HG03108 (cell line): ENCODE results near the gene EYA4.

Experiments used
- ATAC-seq: cut with Tn5 transposase; IDR thresholded peaks from one replicate; pipeline ENCODE4 v1.9.1; 2021; ENCODE audit warnings: moderate library complexity; ENCODE audit not compliant: unreplicated experiment

The EYA4 gene

DNA sequence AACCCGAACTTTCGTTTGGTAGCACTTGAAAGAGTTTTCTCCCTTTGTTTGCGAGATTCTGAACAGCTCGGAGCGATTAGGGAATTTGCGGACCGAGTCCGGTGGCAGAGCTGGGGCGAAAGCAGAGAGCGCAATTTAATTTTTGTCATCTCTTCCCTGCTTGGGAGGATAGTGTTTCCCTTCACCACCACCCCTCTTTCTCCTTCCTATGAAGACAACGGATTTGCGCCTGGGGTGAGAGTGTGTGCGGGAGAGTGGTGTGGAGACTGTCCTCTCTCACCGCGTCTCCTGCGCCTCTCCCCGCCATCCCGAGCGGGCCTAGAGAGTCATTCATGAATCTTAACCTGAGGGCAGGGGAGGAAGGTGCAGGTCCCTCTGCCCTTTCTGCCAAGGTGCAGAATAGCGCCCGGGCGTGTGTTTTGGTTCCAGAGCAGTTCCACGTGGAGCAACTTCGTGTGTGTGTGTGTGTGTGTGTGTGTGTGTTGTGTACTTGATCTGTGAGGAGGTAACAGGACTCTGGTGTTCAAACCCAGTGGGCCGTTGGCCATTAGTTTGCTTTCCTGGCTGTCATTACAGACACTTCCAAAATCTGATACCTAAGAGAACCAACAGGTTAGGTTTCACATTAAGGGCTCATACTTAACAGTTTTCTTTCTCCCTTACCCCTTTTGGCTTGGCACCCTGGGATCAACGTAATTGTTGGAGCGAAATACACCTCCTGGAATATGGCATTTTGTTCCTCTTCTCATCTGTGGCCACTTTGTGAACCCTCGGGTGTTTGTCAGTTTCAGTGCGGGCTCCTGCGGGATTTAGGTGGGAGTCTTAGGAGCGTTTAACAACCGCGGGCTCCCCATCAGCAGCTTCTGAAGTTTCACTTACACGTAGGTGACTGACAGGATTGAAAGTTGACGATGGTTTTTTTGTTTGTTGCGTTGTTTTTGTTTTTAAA, 1.8 kb downstream of the EYA4 start:
- ATAC-seq = no peak

DNA sequence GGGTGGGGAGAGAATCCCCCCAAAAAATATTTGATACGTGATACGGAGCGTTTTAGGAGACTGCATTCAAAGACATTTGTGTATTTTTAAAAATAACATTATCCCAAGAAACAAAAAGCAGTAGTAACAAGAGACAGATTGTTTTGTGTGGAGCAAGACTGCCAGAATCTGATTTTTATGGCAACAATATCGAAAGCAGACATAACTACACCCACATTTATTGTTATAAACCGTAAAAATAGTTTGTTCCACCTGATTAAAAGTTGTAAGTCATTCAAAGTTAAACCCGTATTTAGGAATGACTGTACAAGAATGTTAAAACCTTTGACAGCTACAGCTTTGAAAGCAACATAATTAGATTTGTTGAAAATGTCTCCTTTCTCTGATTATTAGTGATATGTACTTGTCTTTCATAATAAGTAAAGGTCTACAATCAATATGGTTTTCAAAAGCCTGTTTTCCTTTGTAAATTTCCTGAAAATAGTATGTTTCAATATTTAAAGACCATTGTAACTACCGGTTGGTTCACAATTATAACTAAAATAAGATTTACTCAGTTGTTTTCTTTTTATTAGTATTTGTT, 2.7 kb downstream of the EYA4 start:
- ATAC-seq = no peak

DNA sequence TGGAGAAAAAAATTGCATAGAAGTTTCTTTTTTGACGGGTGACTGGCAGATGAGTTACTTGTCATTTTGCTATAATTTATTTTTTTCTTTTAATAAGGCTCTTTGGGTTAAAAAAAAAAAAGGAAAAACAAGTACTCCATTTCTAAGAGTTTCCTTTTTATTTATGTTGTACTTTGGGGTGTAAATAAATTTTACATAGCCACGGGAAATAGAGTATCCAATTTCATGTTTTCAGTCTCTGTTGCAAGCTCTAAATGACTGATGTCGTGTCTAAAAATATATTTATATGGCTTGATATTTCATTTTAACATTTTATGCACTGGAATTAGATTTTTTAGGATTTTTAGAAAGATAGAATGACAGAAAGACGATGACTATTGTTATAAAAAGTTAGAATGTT, 3.4 kb downstream of the EYA4 start:
- ATAC-seq = no peak

DNA sequence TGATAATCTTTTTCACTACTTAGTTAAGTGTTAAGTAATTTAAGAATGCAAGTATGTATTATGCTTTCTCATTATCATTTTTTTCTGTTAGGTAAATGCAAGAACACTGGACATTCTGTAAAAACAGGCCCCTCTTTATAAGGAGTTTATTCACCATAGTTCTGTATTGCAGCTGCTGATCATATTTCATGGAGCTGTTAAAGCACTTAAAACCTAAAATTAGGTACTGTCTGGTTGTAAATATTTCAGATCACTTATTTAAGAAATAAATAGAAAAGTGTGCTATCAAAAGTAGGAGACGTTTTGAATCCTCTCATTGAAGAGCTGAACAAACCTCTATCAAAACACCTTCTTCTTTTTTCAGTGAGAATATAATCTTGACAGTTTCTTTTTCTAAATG, 3.9 kb downstream of the EYA4 start:
- ATAC-seq = no peak

DNA sequence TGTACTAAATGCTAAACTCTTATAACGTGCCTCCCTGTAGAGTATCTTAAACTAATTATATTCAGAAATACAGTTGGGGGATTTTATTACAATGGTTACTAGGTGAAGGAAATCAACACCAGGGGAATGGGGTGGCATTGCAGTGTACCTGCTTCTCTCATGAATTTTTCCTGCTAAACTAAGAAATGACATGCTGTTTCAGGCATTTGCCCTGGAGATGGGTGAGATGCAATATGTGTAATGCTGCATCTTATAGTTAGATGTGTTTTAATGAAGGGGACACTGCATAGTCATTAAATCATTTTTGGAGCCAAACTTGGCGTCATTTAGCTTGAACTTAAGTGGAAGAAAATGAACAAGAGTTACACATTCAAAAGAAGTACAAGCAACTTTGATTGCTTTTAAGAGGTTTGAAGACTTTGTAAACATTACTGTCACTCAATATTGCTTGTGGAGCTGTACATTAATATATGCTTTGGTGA, 4.3 kb downstream of the EYA4 start:
- ATAC-seq = no peak

DNA sequence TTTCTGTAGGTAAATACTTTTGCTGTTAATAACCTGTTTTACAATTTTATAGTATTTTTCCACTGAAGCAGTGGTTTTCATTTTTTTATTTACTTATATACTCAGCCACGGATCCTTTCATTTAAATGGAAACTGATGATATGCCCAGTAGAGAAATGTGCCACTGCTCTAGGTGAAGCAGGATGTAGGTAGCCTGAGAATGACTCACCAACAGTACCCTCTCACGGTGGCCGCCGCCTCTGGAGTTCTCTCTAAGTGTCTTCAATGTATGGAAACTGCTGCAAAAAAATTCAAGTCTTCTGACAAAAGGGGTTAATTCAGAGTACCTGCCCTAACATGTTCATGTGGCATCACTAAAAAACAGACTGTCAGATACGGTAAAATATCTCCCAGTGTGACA, 6.4 kb downstream of the EYA4 start:
- ATAC-seq = no peak

DNA sequence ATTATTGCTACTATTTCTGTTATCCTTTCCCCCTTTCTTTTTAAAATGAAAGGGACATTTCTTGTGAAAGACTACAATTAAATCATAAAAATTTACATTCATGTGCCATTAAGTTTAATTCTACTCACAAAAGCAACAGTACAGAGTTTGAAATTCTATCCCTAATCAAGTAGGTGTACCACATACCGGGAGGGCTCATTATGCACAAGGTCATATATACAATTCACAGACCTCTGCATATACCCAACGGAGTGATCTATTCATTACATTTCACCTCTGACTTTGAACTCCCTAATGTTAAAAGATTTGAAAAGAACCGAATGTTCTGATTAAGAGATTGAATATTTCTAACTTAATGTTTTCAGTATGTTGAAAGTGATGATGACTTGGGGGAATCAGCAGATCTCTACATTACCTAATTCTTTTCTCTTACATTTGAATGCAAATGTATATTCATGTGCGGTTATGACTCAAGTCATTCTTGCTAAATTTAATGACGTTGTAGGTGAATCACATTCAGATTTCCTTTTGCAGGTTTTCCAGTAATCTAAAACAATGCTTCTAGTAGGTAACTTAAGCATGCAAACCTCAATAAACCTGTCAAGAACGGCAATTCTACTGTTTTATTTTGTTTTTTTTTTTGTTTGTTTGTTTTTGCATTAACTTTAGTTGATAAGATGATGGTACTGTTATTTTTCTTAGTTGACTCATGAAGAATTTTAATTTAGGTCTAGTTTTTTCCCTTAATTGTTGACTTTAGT, 7.3 kb downstream of the EYA4 start:
- no peak for ATAC-seq

DNA sequence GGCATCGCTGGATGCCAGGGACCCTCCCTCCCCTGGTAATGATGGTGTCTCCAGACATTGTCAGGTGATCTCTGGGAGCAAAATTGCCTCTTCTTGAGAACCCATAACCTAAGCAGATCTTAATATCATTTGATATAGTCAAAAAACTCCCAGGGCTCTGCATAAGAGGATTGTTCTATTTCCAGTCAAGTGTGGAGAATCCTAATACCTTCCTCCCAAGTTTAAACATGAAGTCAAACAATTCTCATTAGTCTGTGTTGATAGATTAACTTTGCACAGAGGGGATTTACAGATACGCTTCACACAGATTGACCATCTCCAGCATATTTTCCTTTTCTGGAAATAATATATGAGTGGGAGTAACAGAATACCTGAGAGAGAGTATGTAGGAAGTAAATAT, 10.5 kb downstream of the EYA4 start:
- ATAC-seq = no peak

DNA sequence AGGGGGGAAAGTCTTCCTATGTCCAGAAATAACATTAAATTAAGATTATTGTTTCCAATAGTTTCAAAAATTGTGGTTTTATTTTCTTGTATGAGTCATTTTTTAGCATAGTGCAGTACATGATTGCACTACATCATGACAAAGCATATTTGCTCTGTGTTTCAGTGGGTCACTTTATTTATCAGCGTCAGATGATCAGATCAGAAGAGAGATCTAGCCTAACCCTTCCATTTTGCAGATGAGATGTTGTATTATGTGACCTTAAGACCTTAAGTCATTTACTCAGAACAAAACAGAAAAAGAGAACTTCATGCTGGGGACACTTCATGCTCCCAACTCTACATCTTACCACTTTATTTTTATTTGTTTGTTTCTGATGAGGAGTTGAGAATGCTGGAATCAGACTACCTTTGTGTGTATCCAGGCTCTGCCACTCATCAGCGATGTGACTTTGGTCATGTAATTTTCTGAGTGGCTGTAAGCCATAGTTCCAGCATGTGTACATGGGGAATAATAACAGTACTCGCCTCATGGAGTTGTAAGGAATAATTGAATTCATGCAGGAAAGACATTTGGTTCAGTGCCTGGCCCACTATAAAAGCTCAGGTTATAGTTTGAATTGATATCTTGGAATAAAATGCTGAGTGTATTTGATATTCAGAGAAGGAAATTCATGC, 13.5 kb downstream of the EYA4 start:
- no peak for ATAC-seq

DNA sequence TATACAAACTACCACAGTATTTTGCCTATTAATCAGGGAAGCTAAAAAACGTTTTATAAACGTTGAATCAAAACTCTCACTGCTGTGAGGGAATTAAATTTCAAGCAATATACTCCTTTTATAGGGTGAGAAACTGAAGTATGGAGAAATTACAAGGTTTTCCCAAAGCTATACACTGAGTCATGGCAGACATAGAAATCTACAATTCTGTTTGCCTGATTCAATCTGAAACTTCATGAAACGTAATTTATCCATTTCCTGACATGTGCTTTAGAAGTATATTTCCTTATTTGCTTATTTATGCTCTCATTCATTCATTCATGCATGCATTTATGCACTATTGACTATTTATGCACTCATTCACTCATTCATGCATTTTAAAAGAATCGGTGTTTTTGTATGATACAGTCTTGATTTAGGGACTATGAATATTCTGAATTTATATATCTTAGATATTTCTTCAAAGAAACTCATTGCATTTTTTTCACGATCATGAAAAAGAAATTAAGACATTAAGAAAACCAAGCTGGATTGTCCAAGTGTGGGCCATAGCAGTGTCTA, 16.5 kb downstream of the EYA4 start:
- no peak for ATAC-seq

DNA sequence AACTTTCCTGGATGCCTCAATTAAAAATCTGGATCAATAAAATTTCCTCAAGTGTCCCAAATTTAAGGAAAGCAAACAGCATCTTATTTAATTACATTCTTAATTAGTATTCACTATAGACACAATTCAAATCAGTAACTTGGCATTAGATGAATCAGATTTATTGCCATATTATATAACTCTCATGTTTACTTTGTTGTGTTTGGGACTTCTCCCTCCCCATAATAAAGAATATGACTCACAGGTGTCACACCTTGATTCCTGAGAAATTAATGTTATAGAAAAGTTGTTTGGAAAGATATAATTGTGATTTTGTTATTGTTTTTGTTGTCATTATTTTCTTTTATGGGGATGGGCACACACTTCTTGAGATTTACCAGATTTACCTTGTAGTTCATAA, 18.4 kb downstream of the EYA4 start:
- no peak for ATAC-seq

DNA sequence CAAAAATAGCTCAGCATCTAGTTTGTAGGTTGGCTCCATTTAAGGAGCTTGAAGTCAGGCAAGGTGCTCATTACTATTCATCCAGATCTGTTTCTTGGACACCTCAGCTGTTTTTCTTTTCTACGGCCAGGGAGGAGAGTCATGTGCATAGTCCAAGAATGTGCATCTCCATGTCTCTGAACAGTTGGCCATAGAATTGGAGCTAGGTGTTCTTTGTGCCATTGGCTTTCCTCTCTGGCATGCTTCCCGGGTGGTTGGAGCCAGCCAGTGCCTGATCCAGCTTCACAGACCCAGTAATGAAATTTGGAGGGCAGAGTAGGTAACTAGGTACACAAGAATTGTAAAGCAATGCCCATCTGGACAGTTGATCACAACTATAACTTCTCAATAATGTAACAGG, 21.6 kb downstream of the EYA4 start:
- ATAC-seq = no peak

DNA sequence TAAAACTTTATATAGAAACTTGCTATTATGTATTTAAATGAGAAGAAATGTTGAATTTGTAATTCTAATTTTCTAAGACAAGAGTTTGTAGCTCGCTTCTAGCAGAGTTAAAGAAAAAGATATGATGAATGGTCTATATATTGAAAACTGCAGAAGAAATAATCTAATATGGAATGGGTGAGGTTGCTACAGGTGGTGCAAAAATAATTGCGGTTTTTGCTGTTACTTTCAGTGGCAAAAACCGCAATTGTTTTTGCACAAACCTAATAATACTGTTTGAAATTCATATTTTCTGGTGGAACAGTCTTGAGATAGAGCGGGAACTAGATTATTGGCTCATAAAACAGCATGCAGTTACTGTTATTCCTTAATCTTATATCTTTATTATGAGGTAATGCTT, 23.9 kb downstream of the EYA4 start:
- ATAC-seq = no peak

DNA sequence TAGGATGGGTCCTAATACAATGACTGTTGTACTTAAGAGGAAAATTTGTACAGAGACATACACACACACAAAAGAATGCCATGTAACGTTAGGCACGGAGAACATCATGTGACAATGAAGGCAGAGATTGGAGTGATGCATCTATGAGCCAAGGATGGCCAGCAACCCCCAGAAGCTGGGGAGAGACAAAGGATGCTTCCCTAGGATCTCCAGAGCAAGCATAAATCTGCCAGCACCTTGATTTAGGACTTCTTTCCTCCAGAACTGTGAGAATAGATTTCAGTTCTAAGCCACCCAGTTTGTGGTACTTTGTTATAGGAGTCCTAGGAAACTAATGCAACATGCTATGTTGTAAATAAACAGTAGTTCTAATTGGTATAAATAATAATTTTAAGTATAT, 25.0 kb downstream of the EYA4 start:
- ATAC-seq = no peak

DNA sequence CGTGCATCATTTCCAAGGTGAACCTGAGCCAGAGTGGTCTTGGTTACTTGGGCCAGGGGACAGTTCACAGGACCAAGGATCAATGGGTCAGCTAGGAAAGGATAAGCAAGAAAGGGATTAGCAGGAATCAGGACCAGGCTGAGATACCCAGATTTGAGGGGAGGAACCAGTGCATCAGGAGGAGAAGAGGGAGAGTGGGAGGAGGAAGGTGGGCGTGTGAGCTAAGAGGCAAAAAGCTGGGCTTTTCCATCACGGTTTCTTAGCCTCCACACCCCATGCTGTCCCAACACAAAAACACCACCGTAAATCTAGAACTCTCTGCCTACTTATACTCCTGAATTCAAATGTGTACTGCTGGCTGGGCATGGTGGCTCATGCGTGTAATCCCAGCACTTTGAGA, 27.5 kb downstream of the EYA4 start:
- ATAC-seq = no peak

DNA sequence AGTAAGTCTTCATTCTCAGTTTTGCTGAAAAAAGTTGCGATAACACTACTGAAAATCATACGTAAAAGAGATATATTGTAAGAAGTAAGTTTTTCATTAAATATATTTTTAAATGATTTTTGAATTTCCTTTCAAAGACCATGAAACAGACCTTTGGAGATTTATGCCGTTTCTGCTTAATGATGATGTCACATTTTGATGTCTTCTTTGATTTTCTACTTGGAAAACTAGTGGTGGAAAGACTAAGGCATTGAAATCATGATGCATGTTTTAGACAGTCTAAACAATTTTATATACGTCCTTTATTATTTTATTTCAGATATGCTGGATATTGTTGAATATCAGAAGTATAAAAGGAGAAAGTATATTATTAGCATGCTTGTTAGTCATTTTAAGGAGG, 33.7 kb downstream of the EYA4 start:
- ATAC-seq = no peak

DNA sequence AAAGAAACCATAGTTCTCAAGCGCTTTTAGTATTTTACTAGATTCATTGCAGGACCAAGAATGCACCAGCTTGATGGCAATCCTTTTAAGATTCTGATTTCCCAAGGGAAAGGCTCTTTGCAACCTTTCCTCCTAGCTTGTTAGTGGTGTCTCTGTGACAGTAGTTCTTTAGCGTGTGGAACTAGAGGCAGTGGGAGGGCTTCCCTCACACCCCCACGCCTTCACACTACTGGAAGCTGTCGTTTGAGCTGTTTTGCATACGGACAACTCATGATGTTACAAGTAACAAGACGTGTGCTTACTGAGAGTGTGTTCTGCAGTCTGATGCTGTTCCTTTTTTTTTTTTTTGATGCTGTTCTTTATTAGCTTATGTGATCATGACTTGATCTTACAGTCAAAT, 34.1 kb downstream of the EYA4 start:
- ATAC-seq = no peak

DNA sequence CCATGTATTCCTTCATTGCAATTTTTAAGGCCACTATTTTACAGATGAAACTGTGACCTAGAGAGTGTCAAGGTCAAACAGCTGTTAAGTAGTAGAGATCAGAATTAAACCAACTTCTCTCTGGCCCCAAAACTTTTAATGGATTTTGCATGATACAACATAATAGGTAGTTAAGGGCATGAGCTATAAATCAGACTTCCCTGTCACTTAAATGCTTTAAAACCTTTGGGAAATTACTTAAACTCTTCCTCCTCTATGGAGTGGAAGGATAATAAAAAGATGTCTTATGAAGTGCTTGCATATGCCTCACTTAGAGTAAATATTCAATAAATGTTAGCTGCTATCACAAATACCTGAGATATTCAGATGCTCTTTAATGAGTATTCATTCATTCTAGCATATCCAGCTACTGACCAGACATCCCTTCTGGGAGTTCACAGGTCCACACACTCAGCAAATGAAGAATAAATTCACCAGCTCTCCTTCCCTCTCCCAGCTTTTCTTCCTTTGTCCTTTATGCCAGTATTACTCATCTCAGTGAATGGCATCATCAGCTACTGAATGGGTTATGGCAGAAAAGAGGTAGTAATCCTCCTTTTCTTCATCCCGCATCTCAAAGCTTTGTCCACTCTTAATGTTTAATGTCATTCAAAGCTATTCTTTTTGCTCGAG, 36.2 kb downstream of the EYA4 start:
- no peak for ATAC-seq

DNA sequence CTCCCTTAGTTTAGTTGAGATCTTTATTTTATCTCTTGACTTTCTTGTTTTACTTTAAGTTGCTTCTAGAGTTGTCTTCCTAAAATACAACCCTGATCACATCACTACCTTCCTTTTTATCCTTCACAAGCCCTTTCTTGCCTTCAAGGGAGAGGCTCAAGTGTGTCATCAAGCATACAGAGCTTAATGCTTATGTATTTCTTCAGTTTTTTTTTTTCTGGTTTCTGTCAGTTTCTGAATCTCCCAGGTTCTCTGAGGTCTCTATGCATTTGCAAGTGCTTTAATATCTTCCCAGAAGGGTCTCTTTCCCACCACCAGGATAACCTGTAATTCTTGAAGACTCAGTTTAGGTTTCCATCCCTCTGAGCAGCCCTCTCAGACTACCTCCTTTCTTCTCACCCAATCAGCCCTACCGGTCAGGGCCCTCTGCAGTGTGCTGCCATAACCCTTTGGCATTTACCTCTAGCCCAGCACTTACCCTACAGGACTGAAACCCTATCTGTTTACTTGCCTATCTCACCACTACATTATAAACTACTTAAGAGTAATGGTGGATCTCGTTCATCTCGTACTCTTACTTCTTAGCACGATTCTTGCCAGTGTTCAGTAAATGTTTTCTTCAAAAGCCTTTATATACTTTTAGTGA, 36.9 kb downstream of the EYA4 start:
- no peak for ATAC-seq

DNA sequence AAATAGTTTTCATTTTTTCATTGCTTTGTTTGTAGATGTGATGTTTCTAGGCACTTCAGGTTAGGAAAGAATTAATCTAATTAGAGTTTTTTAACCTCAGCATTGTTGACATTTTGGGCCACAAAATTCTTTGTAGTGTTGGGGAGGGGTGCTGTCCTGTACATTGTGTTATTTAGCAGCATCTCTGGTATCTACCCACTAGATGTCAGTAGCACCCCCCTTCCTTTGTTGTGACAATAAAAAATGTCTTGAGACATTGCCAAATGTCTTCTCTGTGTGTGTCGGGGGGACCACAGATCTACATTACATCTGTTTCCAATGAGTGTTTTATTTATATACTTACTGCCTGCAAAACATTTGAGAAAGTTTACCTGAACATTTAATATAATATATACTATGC, 45.6 kb downstream of the EYA4 start:
- no peak for ATAC-seq
